ENCODE results near the gene WAC.
"Not testable (repeated sequence)": the region's sequence is repeated elsewhere in the genome, so short reads cannot be mapped to it uniquely, and the experiment has no call there.

Gene WAC

GRCh38 chr10:28569506-28570159 is 36.7 kb downstream of the WAC start:
- DNase-seq = peak; percentile 31

- no peak for DNase-seq
Measured at GRCh38 chr10:28570598-28570997, 37.7 kb downstream of the WAC start.

DNA sequence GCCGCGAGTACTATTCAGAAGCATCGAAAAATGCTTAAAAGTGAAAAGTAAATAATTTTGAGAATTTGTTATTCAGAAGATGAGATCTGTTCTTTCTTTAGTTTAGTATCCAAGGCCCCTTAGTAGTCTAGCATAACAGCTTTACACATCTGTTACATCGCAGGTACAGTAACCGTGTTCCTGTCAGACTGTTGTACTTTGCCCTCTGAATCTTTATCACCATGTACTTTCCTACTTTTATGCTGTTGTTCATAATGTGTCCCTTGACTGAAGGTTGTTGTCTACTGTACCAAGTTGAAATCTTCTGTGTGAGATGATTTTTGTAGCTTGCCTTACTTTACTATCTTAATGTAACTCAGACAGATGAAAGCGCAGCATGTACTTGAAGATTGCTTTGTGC is 38.3 kb downstream of the WAC start:
- no peak for DNase-seq

GRCh38 chr10:28574214-28574613 is 41.3 kb downstream of the WAC start:
- not testable (repeated sequence) for DNase-seq

GRCh38 chr10:28575852-28576251 is 42.9 kb downstream of the WAC start:
- no peak for DNase-seq

DNA sequence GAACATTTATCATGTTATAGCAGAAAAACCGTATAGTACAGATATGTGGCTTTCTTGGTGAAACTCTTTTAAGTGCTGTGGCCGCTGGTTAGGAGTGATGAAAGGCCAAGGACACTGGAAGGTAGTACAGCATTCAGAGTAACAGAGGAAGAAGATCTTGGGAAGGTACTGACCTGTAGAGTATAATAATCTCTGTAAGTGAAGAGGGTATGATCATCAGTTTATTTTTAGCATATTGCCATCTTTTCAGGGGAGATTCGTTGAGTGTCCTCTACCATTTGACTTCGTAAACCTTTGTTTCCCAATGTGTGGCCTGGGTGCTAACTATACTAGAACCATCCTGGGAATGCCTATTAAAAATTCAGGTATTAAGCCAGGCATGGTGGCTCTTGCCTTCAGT is 44.6 kb downstream of the WAC start:
- no peak for DNase-seq

DNA sequence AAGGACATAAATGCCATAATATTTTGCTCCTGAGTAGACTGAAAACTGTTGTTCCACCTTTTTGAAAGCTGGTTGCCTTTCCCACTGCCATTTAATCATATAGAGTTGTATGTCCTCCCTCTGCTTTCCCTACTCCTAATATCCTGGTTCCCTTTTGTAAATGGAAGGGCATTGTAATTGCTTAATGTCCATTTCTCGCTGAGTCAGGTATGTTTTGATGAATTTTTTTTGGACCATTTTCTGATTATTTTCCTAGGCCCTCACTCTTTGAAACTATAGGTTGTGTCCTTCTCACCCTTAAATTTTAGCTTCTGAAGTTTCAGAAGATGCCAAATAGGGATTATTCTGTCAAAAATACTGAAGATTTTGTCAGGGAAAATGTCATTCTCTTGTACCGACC is 45.5 kb downstream of the WAC start:
- DNase-seq = no peak

DNA sequence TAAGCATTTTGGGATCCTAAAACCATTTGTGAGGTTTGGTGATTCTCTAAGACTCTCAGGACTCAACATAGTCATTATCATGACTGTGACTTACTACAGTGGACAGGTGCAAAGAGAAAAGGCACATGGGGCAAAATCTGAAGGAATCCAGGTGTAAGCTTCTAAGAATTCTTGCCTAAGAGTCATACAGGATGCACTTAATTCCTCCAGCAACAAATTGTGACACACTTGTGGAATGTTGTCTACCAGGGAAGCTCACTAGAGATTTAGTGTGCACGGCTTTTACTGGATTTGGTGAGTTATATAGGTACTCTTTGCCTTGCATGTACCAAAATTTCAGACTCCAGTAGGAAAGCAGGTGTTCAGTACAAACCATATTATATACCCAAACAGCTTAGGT is 47.9 kb downstream of the WAC start:
- no peak for DNase-seq

- no peak for DNase-seq
Measured at GRCh38 chr10:28581916-28582315, 49.0 kb downstream of the WAC start.

DNA sequence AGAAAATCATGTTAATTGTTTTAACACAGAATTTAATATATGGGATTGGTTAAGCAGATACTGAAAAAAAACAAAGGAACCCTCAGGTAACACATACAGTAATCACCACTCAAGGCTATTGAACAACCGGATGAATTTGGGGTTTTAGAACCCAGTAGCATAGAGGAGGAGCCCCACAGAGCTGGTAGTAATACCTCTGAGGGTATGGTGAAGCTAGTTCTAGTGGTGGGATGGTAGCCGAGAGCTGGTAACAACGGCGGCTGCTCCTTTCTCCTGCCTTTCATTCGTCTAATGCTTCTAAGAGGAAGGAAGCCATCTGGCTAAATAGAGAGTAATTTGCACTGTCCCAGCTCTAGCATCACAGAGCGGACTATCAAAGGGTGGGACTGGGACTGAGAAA is 52.2 kb downstream of the WAC start:
- no peak for DNase-seq

GRCh38 chr10:28586176-28586575 is 53.3 kb downstream of the WAC start:
- no peak for DNase-seq

DNA sequence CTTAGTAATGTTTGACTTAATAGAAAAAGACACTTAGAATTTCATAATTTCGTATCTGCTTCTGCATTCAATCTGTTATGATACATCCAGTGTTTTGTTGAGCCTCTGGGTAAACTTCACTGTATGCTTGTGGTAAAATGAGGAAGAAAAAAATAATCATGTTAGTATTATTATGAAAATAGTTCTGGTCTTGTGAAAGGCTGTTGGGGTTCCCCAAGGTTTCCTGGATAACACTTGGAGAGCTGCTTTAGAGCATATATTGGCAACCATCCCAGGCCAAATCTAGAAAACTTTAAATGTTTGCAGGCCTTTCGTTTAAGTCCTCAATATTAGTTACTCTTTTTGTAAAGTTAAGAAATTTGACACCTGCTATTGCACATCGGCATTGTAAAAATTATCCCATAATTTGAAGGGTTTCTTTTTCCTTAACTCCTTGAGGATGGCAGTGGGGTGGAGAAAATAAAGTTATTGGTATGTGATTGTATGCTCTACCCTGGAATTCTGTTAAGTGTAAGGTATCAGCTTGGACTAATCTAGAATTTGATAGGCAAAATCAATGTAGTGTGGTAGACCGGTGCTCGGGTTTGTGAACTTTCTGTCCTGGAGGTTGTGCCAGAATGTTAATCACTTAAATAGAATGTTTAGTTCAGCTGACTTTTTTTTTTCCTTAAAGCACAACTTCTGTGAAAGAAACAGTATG is 54.5 kb downstream of the WAC start:
- DNase-seq = no peak

- DNase-seq = no peak
Measured at GRCh38 chr10:28587970-28588290, 55.0 kb downstream of the WAC start.

DNA sequence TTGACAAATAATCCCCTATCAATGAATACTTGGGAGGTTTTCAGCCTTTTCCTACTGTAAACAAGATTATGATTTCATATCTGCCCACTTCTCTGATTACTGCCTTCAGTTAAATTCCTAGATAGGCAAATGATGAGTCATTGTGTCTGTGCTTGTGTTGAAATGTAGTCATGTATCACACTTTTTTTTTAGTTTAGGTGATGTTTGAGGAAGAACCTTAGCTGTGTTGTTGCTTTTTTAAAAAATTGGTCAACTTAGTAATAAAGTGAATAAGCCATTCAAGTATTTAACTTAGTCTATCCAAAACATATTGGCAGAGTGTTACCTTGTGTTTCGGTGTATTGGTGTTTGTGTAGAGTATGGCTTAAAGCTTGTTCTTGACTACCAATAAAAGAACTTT is 60.0 kb downstream of the WAC start:
- peak; percentile 29 for DNase-seq

DNA sequence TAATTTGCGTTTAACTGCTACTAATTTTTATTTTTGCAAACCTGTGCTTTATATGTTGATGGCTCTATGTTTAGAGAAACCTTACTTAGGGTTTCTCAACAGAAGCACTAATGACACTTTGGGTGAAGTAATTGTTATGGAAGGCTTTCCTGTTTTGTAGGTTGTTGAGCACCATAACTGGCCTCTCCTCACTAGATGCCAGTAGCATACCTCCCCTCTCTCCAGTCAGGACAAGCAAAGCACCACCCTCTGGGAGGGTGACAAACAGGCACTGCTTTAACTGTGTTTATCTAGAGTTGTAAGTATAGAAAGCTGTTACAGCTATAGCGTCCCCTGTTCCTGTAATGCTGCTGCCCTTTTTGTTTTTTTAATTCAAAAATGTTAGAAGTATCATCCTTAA is 60.9 kb downstream of the WAC start:
- DNase-seq = no peak

DNA sequence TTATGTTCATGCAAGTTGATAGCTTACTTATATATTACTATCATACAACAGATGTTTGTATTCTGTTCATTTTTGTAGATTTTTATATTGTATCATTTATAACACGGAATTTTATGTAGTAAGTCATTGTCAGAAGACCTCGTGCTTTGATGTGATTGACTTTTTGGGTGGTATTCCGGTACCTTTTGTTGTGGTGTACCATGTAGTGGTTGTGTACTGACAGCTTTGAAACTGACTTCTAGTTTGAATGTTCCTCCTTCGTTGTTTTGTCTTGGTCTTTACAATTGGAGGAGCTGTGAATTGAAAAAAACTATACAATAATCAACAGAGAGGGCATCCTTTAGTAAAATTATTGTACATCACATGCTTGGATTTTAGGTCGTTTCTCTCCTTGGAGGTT is 61.5 kb downstream of the WAC start:
- DNase-seq = no peak

DNA sequence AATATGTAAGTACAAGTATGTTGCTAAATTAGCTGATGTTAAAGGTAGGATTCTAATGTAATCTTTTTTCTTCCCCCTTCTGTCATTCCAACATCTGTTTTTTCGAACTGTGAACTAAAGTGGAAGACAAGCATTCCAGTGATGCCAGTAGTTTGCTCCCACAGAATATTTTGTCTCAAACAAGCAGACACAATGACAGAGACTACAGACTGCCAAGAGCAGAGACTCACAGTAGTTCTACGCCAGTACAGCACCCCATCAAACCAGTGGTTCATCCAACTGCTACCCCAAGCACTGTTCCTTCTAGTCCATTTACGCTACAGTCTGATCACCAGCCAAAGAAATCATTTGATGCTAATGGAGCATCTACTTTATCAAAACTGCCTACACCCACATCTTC is 62.7 kb downstream of the WAC start:
- DNase-seq = no peak

DNA sequence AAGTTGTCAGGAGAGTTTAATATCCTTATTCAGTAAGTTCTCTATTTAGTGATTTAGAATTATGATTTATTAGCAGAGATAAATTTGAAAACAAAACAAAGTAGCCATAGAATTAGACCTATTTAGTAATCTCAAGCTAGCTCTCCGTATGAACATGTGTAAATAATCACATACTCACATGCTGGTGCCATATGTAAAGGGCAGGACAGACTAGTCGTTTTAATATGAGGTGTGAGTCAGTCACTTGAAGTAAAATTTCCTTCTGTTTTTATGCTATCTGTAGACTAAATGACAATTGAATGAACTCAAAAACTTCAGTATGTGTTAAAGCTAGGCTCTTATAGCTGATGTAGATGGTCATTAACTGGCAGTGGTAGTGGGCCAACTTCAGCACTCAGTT is 67.1 kb downstream of the WAC start:
- DNase-seq = no peak

DNA sequence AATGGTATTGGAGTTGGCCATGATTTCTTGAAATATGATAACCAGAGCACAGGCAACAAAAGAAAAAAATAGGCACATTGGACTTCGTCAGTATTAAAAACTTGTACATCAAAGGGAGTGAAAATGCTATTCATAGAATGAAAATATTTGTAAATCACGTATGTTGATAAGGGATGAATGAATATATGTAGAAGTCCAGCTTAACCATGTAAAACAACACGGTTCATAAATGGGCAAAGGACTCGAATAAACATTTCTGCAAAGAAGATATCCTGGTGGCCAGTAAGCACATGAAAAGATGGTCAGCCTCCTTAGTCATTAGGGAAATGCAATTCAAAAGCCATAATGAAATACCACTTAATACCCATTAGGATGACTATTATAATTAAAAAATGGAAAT is 68.1 kb downstream of the WAC start:
- no peak for DNase-seq

DNA sequence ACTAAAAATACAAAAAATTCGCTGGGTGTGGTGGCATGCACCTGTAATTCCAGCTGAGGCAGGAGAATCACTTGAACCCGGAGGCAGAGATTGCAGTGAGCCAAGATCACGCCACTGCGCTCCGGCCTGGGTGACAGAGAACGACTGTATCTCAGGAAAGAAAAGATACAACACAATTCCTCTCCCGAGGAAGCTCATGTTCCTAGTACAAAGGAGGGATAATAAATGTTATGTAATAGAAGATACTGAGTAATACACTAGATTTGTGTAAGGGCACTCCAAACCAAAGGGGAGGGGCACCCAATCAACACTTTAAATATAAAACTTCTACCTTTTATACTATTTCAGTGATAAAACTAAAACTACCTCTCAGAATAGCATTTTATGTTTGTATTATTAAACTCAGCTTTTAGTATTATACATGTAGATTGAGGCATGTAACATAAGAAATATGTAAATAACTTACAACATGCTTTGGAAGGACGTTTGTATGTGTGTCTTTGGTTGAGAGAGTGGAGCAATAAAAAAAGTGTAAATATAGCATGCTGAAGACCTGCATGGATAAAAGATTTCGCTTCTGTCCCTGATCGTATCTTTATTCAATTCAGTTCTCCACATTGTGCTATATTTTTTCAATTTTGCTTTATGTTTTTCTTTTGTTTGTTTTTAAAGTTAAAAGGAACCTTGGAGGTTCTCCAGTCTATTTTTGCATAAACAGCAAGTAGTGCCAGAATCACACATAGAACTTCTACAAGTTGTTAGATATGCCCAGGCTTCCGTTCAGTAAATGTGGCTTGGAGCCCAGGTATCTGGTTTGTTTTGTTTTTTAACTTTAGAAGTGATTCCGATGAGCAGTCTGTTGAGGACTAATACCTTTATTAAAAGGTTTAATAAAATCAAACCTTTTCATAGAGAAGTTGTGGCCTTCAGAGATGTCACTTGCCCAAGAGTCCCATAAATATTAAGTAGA is 71.9 kb downstream of the WAC start:
- no peak for DNase-seq

GRCh38 chr10:28606568-28606967 is 73.7 kb downstream of the WAC start:
- DNase-seq = no peak

- not testable (repeated sequence) for DNase-seq
Measured at GRCh38 chr10:28609636-28610035, 76.7 kb downstream of the WAC start.

DNA sequence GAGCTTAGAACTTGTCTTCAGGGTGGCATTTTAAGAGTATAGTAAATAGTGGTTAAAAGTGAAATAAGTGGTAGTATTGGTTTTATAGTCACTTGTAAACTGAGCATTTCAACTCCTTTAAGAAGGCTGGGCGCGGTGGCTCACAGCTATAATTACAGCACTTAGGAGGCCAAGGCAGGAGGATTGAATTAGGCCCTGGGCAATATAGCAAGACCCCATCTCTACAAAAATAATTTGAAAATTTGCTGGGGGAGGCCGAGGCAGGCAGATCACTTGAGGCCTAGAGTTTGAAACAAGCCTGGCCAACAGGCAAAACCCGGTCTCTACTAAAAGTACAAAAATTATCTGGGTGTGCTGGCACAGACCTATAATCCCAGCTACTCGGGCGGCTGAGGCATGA is 80.0 kb downstream of the WAC start:
- DNase-seq = no peak

DNA sequence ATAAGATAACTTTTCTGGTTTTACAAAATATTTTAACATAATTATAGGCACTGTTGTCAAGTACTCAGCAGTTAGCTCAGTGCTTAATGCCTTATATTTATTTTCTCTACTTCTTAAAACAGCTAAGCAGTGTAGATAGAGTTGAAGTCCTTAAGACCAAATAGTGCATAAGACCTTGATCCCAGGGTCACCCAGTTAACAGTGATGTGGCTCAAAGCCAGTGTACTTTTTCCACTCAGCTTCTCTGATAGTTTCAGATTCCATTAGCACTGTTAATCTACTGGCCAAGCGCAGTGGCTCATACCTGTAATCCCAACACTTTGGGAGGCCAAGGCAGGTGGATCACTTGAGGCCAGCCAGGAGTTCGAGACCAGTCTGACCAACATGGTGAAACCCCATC is 83.6 kb downstream of the WAC start:
- no peak for DNase-seq

All from activated CD4-positive, alpha-beta T cell treated with anti-CD3 and anti-CD28 coated beads, Interleukin-2, amount 50 U/mL, for 16 hours (primary cell).